Endothelial cell of umbilical vein (primary cell): ENCODE measurements around the gene MALAT1. TPM values are rescaled to one million over a fixed set of nuclear protein-coding genes. Genes with fewer than 3 reads are reported as not detected.

Source experiments
- BruUV-seq: library from RNA; stranded (reverse); fragments of 400-500 nt; replicated peaks from 2 replicates; lab custom pipeline; 2021; lab: Mats Ljungman, UMichigan
- CTCF ChIA-PET: fragments of 300-600, 350-600 bp; sonication (Branson Sonifier 250); formaldehyde crosslinking; loops from one replicate; lab custom pipeline; 2021; ENCODE audit warnings: antibody characterized with exemption, inconsistent platforms; lab: Charles Lee
- POLR2A ChIA-PET: fragments of 300-600, 350-600 bp; sonication (Branson Sonifier 250); formaldehyde crosslinking; loops from one replicate; lab custom pipeline; 2021; ENCODE audit warnings: antibody characterized with exemption, inconsistent platforms; lab: Charles Lee
- DNase-seq: peaks from one replicate; pipeline ENCODE4 v3.0.0-alpha.2; 2011; ENCODE audit warnings: low read depth, low spot score
- FAIRE-seq: peaks from 2 replicates; lab custom pipeline; 2011; peaks lifted over from hg19 to GRCh38; lab: Jason Lieb, UNC
- H2AFZ ChIP-seq: 2 replicates; pipeline ENCODE4 v1.6.0; 2012; ENCODE audit warnings: low read depth, low read length, control low read depth, inconsistent platforms
- H3K27ac ChIP-seq: 2 replicates; pipeline ENCODE4 v1.5.1; 2011; ENCODE audit warnings: low read depth, mild to moderate bottlenecking, control low read depth, low read length, moderate library complexity; ENCODE audit not compliant: insufficient read depth
- H3K27me3 ChIP-seq, 2 experiments: 2 replicates each; pipeline versions ENCODE4 v1.6.0 to v1.6.1; 2011; ENCODE audit warnings: low read length in 2 of 2, mixed read lengths in 1 of 2; ENCODE audit not compliant: control insufficient read depth in 2 of 2, insufficient read depth in 2 of 2
- H3K36me3 ChIP-seq, 2 experiments: 2 replicates in 1 of 2; 3 replicates in 1 of 2; pipeline ENCODE4 v1.5.1; 2011; ENCODE audit warnings: low read length in 2 of 2, mild to moderate bottlenecking in 1 of 2, moderate library complexity in 1 of 2; ENCODE audit not compliant: control insufficient read depth in 2 of 2, insufficient read depth in 2 of 2; ENCODE audit errors: extremely low read depth in 1 of 2
- H3K4me1 ChIP-seq: 3 replicates; pipeline ENCODE4 v1.5.1; 2011; ENCODE audit warnings: mild to moderate bottlenecking, low read length; ENCODE audit not compliant: control insufficient read depth, insufficient read depth; ENCODE audit errors: extremely low read depth
- H3K4me2 ChIP-seq: 2 replicates; pipeline ENCODE4 v1.6.1; 2011; ENCODE audit warnings: low read length, control low read depth, mixed read lengths; ENCODE audit not compliant: insufficient read depth
- H3K4me3 ChIP-seq, 3 experiments: fragments of 200-600 bp in 1 of 3; sonication (generic), shearing (Covaris generic) in 1 of 3; replicated peaks in 1 of 3; 2 replicates each; pipeline ENCODE4 v1.5.1; 2011 to 2016; ENCODE audit warnings: control low read depth in 3 of 3, low read length in 3 of 3, mild to moderate bottlenecking in 2 of 3, inconsistent platforms in 1 of 3, low read depth in 1 of 3, moderate library complexity in 1 of 3; ENCODE audit not compliant: insufficient read depth in 1 of 3
- H3K79me2 ChIP-seq: 2 replicates; pipeline ENCODE4 v1.6.0; 2012; ENCODE audit warnings: low read length, inconsistent platforms; ENCODE audit not compliant: control insufficient read depth, insufficient read depth
- H3K9ac ChIP-seq: replicated peaks from 2 replicates; pipeline ENCODE3; 2011; ENCODE audit warnings: low read length, control low read depth; ENCODE audit not compliant: insufficient read depth; ENCODE audit errors: extremely low read depth
- H3K9me1 ChIP-seq: replicated peaks from 3 replicates; pipeline ENCODE4 v1.6.0; 2011; ENCODE audit warnings: mild to moderate bottlenecking, low read length; ENCODE audit not compliant: control insufficient read depth, insufficient read depth; ENCODE audit errors: extremely low read depth
- H3K9me3 ChIP-seq: replicated peaks from 2 replicates; pipeline ENCODE4 v1.5.1; 2012; ENCODE audit warnings: low read length, inconsistent platforms; ENCODE audit not compliant: control insufficient read depth, insufficient read depth
- H4K20me1 ChIP-seq: replicated peaks from 2 replicates; pipeline ENCODE3; 2011; ENCODE audit warnings: mild to moderate bottlenecking, low read length; ENCODE audit not compliant: control insufficient read depth, insufficient read depth; ENCODE audit errors: extremely low read depth
- CTCF ChIP-seq, 2 donors: IDR thresholded peaks; 1 replicate in 1 of 2; 2 replicates in 1 of 2; pipeline ENCODE4 v1.5.1; 2011; ENCODE audit warnings: low read length in 2 of 2, mild to moderate bottlenecking in 2 of 2, moderate library complexity in 2 of 2, control low read depth in 1 of 2, inconsistent platforms in 1 of 2, low read depth in 1 of 2; ENCODE audit not compliant: insufficient read depth in 1 of 2; ENCODE audit errors: extremely low read depth in 1 of 2
- EZH2 ChIP-seq: IDR thresholded peaks from 2 replicates; pipeline ENCODE4 v1.6.1; 2012; ENCODE audit warnings: borderline replicate concordance, low read depth, mild to moderate bottlenecking, moderate library complexity, low read length, inconsistent platforms; ENCODE audit not compliant: severe bottlenecking
- FOS ChIP-seq: IDR thresholded peaks from 2 replicates; pipeline ENCODE4 v1.6.1; 2011; ENCODE audit warnings: mild to moderate bottlenecking, low read length, moderate library complexity, borderline replicate concordance; ENCODE audit not compliant: insufficient read depth
- GATA2 ChIP-seq: IDR thresholded peaks from 2 replicates; pipeline ENCODE4 v1.7.0; 2011; ENCODE audit warnings: low read depth, mild to moderate bottlenecking, moderate library complexity, mixed read lengths, low read length; ENCODE audit not compliant: insufficient read length, insufficient read depth
- JUN ChIP-seq: IDR thresholded peaks from 2 replicates; pipeline ENCODE4 v1.6.1; 2011; ENCODE audit warnings: borderline replicate concordance, low read depth; ENCODE audit not compliant: insufficient read length, insufficient read depth
- MYC ChIP-seq: IDR thresholded peaks from one replicate; pipeline ENCODE4 v1.6.1; 2011; ENCODE audit warnings: mild to moderate bottlenecking, low read depth, low read length
- POLR2A ChIP-seq: IDR thresholded peaks from 2 replicates; pipeline ENCODE4 v1.6.1; 2012; ENCODE audit warnings: low read depth, mild to moderate bottlenecking, control low read depth, low read length
- POLR2AphosphoS5 ChIP-seq: IDR thresholded peaks from 2 replicates; pipeline ENCODE4 v1.6.1; 2012; ENCODE audit warnings: low read depth, mild to moderate bottlenecking, control low read depth, low read length, moderate library complexity; ENCODE audit not compliant: insufficient read depth
- dilution Hi-C: fragments of 300-500 bp; cut with MboI; formaldehyde crosslinking; loops from one replicate; pipeline ENCODE4 v1.15.0; 2019; ENCODE audit warnings: low sequenced_read_pairs; ENCODE audit not compliant: extremely low pct_ligation_motif_present
- intact Hi-C: fragments of 100-400 bp; cut with micrococcal nuclease; formaldehyde crosslinking; loops from one replicate; pipeline ENCODE4 v1.10.0; 2022
- polyA plus RNA-seq, 4 experiments: library from polyadenylated mRNA; depleted of rRNA in 3 of 4; stranded (reverse) in 3 of 4; unstranded in 1 of 4; fragments of >200 nt; gene quantifications; 2 replicates each; pipeline versions ENCODE4 v1.2.1 to v1.2.3, GENCODE V29; 2011 to 2012; ENCODE audit warnings: missing spikeins in 1 of 4
- total RNA-seq: library from RNA; stranded (reverse); gene quantifications from 2 replicates; pipeline ENCODE4 v1.2.3, GENCODE V29; 2021
- TF ChIP-seq, protein P1 (sequence below): IDR thresholded peaks from 2 replicates; pipeline ENCODE4 v1.6.1; 2011; ENCODE audit not compliant: insufficient read depth, insufficient read length

Gene MALAT1
- total and polyA plus RNA-seq, 2 donors (not counting 3 experiments of a cell fraction or from before 2014, with no cell fraction given): 491 to 7,529 TPM

DNA sequence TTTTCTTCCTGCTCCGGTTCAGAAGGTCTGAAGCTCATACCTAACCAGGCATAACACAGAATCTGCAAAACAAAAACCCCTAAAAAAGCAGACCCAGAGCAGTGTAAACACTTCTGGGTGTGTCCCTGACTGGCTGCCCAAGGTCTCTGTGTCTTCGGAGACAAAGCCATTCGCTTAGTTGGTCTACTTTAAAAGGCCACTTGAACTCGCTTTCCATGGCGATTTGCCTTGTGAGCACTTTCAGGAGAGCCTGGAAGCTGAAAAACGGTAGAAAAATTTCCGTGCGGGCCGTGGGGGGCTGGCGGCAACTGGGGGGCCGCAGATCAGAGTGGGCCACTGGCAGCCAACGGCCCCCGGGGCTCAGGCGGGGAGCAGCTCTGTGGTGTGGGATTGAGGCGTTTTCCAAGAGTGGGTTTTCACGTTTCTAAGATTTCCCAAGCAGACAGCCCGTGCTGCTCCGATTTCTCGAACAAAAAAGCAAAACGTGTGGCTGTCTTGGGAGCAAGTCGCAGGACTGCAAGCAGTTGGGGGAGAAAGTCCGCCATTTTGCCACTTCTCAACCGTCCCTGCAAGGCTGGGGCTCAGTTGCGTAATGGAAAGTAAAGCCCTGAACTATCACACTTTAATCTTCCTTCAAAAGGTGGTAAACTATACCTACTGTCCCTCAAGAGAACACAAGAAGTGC lies 661 bp upstream of the MALAT1 start:
- CTCF ChIA-PET: interaction anchor here (1.0 to 13.9 kb wide), 7 partner anchors 12 to 74 kb away, joined by 3 to 247 read pairs (median 4); no protein-coding TSS in a partner anchor
- peaks cover 61% of the 10 kb centered on the region for H3K79me2 ChIP-seq
- TSS peak; percentile 10 for BruUV-seq
- POLR2A ChIA-PET: interaction anchor here (0.6 to 13.9 kb wide), 29 partner anchors 9 to 170 kb away, joined by 3 to 283 read pairs (median 7); partner anchors contain the start of genes FRMD8, NEAT1 and SLC25A45
- H3K4me2 ChIP-seq: peak overlapping the region; percentile 90
- H3K9me1 ChIP-seq: no peaks in the 10 kb centered on the region
- H3K36me3 ChIP-seq: peaks cover 5 to 13% of the 10 kb centered on the region in 2 experiments
- FAIRE-seq (no peak), DNase-seq (no peak)
- peak overlapping the region; percentile 89 for H3K27ac ChIP-seq
- H2AFZ ChIP-seq: peak overlapping the region; percentile 37
- peaks cover 37% of the 10 kb centered on the region for H3K4me1 ChIP-seq
- dilution Hi-C loops: no loop called here
- intact Hi-C loops: loop anchor here (5.0 kb wide), 1 partner anchor 41 kb away; no protein-coding TSS in a partner anchor
- peak overlapping the region; percentile 95 for H3K9ac ChIP-seq
- H3K4me3 ChIP-seq: peak overlapping the region; percentile 0 to 91 (median 48)
- TF ChIP-seq GATA2 (no peak), EZH2 (no peak), POLR2A (no peak), JUN (no peak), MYC (no peak), CTCF (IDR thresholded peaks at IDR 0.05; ENCODE audit: extremely low read depth in 1 of 2, insufficient read depth in 1 of 2, low read depth in 1 of 2, low read length in 2 of 2) (no peak), POLR2AphosphoS5 (no peak), FOS (no peak)
- TF ChIP-seq, protein P1, sequence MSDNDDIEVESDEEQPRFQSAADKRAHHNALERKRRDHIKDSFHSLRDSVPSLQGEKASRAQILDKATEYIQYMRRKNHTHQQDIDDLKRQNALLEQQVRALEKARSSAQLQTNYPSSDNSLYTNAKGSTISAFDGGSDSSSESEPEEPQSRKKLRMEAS: no peak
- no peaks in the 10 kb centered on the region for H3K9me3 ChIP-seq
- peaks cover 11% of the 10 kb centered on the region for H4K20me1 ChIP-seq
- H3K27me3 ChIP-seq: no peaks in the 10 kb centered on the region
